HepG2 (cell line): ENCODE data around the gene NOL4L. TPM values are rescaled to one million over a fixed set of nuclear protein-coding genes. Genes with fewer than 3 reads are reported as not detected.

Experiments used
- ATF6 ChIP-seq: sonication (generic); formaldehyde crosslinking; conservative IDR thresholded peaks from 2 replicates; pipeline ENCODE4 v1.4.0; 2020; ENCODE audit warnings: missing genetic modification reagents
- EZH2 ChIP-seq: conservative IDR thresholded peaks from 2 replicates; pipeline ENCODE4 v1.6.1; 2012; ENCODE audit warnings: mild to moderate bottlenecking, low read depth, low read length, moderate library complexity
- FOXC1 ChIP-seq: sonication (generic); formaldehyde crosslinking; IDR thresholded peaks from 2 replicates; pipeline ENCODE4 v1.8.0; 2022; ENCODE audit warnings: mild to moderate bottlenecking, missing genetic modification reagents, borderline replicate concordance
- GLI4 ChIP-seq: sonication (generic); formaldehyde crosslinking; IDR thresholded peaks from 2 replicates; pipeline ENCODE4 v1.5.1; 2020; ENCODE audit warnings: missing genetic modification reagents, mild to moderate bottlenecking, moderate library complexity, borderline replicate concordance
- HDAC6 ChIP-seq: fragments of 200-600 bp; sonication (generic); IDR thresholded peaks from 2 replicates; pipeline ENCODE4 v1.7.0; 2017; ENCODE audit warnings: mild to moderate bottlenecking, antibody characterized with exemption, low read length, low read depth
- KMT2A ChIP-seq: sonication (generic); formaldehyde crosslinking; IDR thresholded peaks from 2 replicates; pipeline ENCODE4 v1.4.0; 2020; ENCODE audit warnings: missing genetic modification reagents
- MAF1 ChIP-seq: sonication (generic); formaldehyde crosslinking; IDR thresholded peaks from 2 replicates; pipeline ENCODE4 v1.5.0; 2020; ENCODE audit warnings: missing genetic modification reagents, borderline replicate concordance
- MAFK ChIP-seq, 2 experiments: IDR thresholded peaks in 1 of 2; conservative IDR thresholded peaks in 1 of 2; 2 replicates each; pipeline ENCODE4 v1.6.1; 2011; ENCODE audit warnings: improper control_type of control experiment in 2 of 2, low read length in 2 of 2
- NAIF1 ChIP-seq: sonication (generic); formaldehyde crosslinking; IDR thresholded peaks from 2 replicates; pipeline ENCODE4 v1.5.0; 2020; ENCODE audit warnings: mild to moderate bottlenecking, missing genetic modification reagents, borderline replicate concordance
- SMC3 ChIP-seq: IDR thresholded peaks from 2 replicates; pipeline ENCODE4 v1.6.1; 2011; ENCODE audit warnings: low read length, improper control_type of control experiment
- SNRNP70 ChIP-seq: fragments of 200-400 bp; formaldehyde crosslinking; IDR thresholded peaks from 2 replicates; pipeline ENCODE4 v1.6.1; 2017; ENCODE audit warnings: mild to moderate bottlenecking, low read depth, low read length, moderate library complexity
- SRSF4 ChIP-seq: fragments of 200-400 bp; formaldehyde crosslinking; IDR thresholded peaks from one replicate; pipeline ENCODE4 v1.6.1; 2018; ENCODE audit warnings: mild to moderate bottlenecking, low read depth, low read length, moderate library complexity; ENCODE audit not compliant: poor library complexity, severe bottlenecking
- THYN1 ChIP-seq: sonication (generic); formaldehyde crosslinking; IDR thresholded peaks from 2 replicates; pipeline ENCODE4 v1.8.1; 2023; ENCODE audit warnings: low read depth, mild to moderate bottlenecking, moderate library complexity, missing genetic modification reagents, borderline replicate concordance
- TP53 ChIP-seq: sonication (generic); formaldehyde crosslinking; conservative IDR thresholded peaks from 2 replicates; pipeline ENCODE4 v1.4.0; 2020; ENCODE audit warnings: missing genetic modification reagents
- ZFP36L2 ChIP-seq: sonication (generic); formaldehyde crosslinking; IDR thresholded peaks from 2 replicates; pipeline ENCODE4 v1.4.0; 2020; ENCODE audit warnings: missing genetic modification reagents
- ZMAT5 ChIP-seq: sonication (generic); formaldehyde crosslinking; IDR thresholded peaks from 2 replicates; pipeline ENCODE4 v1.5.0; 2020; ENCODE audit warnings: mild to moderate bottlenecking, low read depth, missing genetic modification reagents, borderline replicate concordance
- polyA plus RNA-seq, 8 experiments: library from polyadenylated mRNA; depleted of rRNA in 3 of 8; stranded (reverse) in 7 of 8; unstranded in 1 of 8; fragments of >200 nt; fragmentation: Illumina TruSeq in 4 of 8; extraction: Trizol in 4 of 8; gene quantifications; 2 replicates each; pipeline versions ENCODE4 v1.2.1 to v1.2.3, GENCODE V29; 2011 to 2016; ENCODE audit warnings: low read depth in 4 of 8, missing spikeins in 1 of 8, mixed read lengths in 1 of 8; ENCODE audit not compliant: insufficient read depth in 1 of 8
- total RNA-seq, 5 experiments: library from RNA; depleted of rRNA; stranded (reverse); fragments of >200 nt; fragmentation: Illumina TruSeq; extraction: Trizol; gene quantifications; 2 replicates each; pipeline ENCODE4 v1.2.3, GENCODE V29; 2016; ENCODE audit warnings: low read depth in 1 of 5
- TF ChIP-seq, protein P1 (sequence below): sonication (generic); formaldehyde crosslinking; IDR thresholded peaks from 2 replicates; pipeline ENCODE4; 2020; ENCODE audit warnings: missing genetic modification reagents, mild to moderate bottlenecking, borderline replicate concordance
- TF ChIP-seq, protein P2 (sequence below): sonication (generic); formaldehyde crosslinking; IDR thresholded peaks from 2 replicates; pipeline ENCODE4 v1.4.0; 2020; ENCODE audit warnings: mild to moderate bottlenecking, missing genetic modification reagents, borderline replicate concordance

The NOL4L gene
- total and polyA plus RNA-seq, 2 of the 13 experiments (the other 11 are each of a cell fraction or from before 2014, with no cell fraction given) = 16.6 to 35.4 TPM

GRCh38 chr20:32482442-32483261 is 102.5 kb downstream of the NOL4L start (continued):
- peak; percentile 81; the same call in 1 of the 2 replicates for TF ChIP-seq ZFP36L2 (CRISPR knock-in tag)
- TF ChIP-seq TP53 (CRISPR knock-in tag) = no peak
- TF ChIP-seq, protein P1, sequence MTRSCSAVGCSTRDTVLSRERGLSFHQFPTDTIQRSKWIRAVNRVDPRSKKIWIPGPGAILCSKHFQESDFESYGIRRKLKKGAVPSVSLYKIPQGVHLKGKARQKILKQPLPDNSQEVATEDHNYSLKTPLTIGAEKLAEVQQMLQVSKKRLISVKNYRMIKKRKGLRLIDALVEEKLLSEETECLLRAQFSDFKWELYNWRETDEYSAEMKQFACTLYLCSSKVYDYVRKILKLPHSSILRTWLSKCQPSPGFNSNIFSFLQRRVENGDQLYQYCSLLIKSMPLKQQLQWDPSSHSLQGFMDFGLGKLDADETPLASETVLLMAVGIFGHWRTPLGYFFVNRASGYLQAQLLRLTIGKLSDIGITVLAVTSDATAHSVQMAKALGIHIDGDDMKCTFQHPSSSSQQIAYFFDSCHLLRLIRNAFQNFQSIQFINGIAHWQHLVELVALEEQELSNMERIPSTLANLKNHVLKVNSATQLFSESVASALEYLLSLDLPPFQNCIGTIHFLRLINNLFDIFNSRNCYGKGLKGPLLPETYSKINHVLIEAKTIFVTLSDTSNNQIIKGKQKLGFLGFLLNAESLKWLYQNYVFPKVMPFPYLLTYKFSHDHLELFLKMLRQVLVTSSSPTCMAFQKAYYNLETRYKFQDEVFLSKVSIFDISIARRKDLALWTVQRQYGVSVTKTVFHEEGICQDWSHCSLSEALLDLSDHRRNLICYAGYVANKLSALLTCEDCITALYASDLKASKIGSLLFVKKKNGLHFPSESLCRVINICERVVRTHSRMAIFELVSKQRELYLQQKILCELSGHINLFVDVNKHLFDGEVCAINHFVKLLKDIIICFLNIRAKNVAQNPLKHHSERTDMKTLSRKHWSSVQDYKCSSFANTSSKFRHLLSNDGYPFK (CRISPR knock-in tag) = no peak
- no peak for TF ChIP-seq ZMAT5 (CRISPR knock-in tag)
- TF ChIP-seq NAIF1 (CRISPR knock-in tag) = no peak
- no peak for TF ChIP-seq SMC3
- TF ChIP-seq EZH2 = no peak
- no peak for TF ChIP-seq ATF6
- TF ChIP-seq SNRNP70 = no peak
- TF ChIP-seq, protein P2, sequence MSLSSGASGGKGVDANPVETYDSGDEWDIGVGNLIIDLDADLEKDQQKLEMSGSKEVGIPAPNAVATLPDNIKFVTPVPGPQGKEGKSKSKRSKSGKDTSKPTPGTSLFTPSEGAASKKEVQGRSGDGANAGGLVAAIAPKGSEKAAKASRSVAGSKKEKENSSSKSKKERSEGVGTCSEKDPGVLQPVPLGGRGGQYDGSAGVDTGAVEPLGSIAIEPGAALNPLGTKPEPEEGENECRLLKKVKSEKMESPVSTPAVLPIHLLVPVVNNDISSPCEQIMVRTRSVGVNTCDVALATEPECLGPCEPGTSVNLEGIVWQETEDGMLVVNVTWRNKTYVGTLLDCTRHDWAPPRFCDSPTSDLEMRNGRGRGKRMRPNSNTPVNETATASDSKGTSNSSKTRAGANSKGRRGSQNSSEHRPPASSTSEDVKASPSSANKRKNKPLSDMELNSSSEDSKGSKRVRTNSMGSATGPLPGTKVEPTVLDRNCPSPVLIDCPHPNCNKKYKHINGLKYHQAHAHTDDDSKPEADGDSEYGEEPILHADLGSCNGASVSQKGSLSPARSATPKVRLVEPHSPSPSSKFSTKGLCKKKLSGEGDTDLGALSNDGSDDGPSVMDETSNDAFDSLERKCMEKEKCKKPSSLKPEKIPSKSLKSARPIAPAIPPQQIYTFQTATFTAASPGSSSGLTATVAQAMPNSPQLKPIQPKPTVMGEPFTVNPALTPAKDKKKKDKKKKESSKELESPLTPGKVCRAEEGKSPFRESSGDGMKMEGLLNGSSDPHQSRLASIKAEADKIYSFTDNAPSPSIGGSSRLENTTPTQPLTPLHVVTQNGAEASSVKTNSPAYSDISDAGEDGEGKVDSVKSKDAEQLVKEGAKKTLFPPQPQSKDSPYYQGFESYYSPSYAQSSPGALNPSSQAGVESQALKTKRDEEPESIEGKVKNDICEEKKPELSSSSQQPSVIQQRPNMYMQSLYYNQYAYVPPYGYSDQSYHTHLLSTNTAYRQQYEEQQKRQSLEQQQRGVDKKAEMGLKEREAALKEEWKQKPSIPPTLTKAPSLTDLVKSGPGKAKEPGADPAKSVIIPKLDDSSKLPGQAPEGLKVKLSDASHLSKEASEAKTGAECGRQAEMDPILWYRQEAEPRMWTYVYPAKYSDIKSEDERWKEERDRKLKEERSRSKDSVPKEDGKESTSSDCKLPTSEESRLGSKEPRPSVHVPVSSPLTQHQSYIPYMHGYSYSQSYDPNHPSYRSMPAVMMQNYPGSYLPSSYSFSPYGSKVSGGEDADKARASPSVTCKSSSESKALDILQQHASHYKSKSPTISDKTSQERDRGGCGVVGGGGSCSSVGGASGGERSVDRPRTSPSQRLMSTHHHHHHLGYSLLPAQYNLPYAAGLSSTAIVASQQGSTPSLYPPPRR (CRISPR knock-in tag) = no peak
- peak; percentile 86 for TF ChIP-seq FOXC1 (CRISPR knock-in tag)
- no peak for TF ChIP-seq HDAC6
- 0 out of 2 replicates have a peak, but pooled peaks have one; percentile 55 for TF ChIP-seq MAF1
- TF ChIP-seq THYN1 = 0 out of 2 replicates have a peak, but pooled peaks have one; percentile 33
- TF ChIP-seq SRSF4 = no peak
- TF ChIP-seq MAFK (conservative IDR thresholded peaks at IDR 0.05 in 1 of 2, IDR thresholded peaks at IDR 0.05 in 1 of 2; ENCODE audit: low read length in 2 of 2) = no peak
- TF ChIP-seq GLI4 (CRISPR knock-in tag) = no peak
- TF ChIP-seq KMT2A (CRISPR knock-in tag) = peak; percentile 91
